Fibroblast of skin of right quadriceps (primary cell): ENCODE data around the gene SEC61A1.
A peak's percentile ranks its signal among the peaks of the same experiment; 100 is the strongest.

Experiments used
- DNase-seq: peaks from one replicate; pipeline ENCODE4 v3.0.0-alpha.2; 2013

The SEC61A1 gene

DNA sequence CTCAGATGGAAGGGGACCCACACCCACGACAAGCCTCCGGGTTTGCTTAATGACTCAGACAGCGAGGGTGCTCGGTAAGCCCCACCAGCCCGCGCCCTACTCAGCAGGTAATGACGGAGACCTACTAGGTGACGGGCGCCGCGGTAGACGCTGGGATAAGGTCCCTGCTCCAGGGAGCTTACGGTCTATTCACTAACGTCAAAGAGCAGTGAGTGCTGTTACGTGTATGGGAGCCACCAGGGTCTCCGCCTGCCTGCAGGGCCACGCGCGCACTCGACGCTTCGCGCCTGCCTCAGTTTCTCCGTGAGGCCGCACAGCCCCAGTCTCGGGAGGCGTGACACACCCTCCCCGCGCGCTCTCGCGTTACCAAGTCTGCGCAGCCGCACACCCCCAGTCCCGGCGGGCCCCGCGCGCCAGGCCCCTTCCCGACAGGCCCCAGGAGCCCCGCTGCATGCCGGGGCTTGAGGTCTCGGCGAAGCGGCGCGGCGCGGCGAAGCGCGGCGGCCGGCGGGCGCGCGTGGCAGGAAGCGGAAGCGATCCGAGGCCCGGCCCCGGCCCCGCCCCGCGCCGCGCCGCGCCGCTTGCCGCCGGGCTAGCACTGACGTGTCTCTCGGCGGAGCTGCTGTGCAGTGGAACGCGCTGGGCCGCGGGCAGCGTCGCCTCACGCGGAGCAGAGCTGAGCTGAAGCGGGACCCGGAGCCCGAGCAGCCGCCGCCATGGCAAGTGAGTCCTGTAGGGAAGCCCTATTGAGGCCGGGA, at the start of gene SEC61A1:
Gene SEC61A1, plus strand, starts transcription at position 601 of the 758 bp plus-strand sequence. Its CDS starts 116 bp downstream, at position 717.
- peak; percentile 96 for DNase-seq

- DNase-seq: no peak
Observed at GRCh38 chr3:128004661-128005060, 47.6 kb upstream of the SEC61A1 start.

- no peak for DNase-seq
Observed at GRCh38 chr3:128006061-128007032, 45.9 kb upstream of the SEC61A1 start.

GRCh38 chr3:128007033-128007424, 45.2 kb upstream of the SEC61A1 start:
- no peak for DNase-seq

GRCh38 chr3:128009952-128010846, 42.0 kb upstream of the SEC61A1 start:
- peak; percentile 64 for DNase-seq

GRCh38 chr3:128011140-128011539, 41.1 kb upstream of the SEC61A1 start:
- DNase-seq: peak; percentile 33

- no peak for DNase-seq
Observed at GRCh38 chr3:128012050-128012449, 40.2 kb upstream of the SEC61A1 start.

GRCh38 chr3:128014548-128014947, 37.7 kb upstream of the SEC61A1 start:
- DNase-seq: no peak

GRCh38 chr3:128016502-128016901, 35.7 kb upstream of the SEC61A1 start:
- DNase-seq: no peak

DNA sequence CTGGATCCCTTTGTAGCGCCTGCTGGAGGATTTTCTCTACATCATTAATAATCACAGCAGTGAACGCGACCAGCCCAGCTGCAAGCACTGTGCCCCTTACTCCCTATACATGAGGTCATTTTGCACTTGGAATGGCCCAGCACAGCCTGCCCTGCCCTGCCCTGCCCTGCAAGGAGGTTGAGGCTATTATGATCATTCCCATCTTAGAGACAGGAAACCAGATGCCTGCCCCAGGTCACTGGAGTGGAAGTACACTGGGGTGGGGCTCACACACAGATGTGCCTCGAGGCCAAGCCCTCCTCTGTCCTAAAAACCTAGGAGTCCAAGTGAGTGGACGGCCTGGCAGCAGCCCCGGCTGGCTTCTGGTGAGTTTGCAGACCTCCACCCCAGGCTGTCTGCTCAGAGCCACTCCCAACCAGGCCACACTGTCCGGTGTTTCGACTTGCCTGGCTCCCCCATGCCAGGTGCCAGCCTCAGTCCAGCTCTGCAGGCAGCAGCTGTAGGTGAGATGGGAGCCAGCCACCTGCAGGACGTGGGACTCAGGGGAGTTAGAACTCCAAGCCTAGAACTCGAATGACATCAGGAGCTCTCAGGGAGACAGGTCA, 30.4 kb upstream of the SEC61A1 start:
- no peak for DNase-seq

DNA sequence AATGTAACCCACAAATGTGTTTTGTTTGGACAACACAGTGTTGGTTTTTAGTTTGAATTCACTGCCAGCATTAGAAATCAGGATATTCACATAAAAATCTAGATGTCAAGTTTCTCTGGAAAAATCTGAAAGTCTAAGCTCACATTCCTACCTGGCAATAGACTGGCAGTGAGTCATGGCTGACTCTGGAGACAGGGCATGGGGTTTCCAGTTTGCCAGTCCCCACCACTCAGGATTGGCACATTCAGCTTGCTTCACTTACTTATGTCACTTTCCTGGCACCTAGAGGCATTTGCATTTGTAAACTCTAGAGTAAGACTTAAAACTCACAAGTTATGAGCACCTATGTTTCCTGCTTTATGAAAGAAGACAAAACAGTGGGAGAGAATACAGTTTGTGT, 19.1 kb upstream of the SEC61A1 start:
- no peak for DNase-seq

DNA sequence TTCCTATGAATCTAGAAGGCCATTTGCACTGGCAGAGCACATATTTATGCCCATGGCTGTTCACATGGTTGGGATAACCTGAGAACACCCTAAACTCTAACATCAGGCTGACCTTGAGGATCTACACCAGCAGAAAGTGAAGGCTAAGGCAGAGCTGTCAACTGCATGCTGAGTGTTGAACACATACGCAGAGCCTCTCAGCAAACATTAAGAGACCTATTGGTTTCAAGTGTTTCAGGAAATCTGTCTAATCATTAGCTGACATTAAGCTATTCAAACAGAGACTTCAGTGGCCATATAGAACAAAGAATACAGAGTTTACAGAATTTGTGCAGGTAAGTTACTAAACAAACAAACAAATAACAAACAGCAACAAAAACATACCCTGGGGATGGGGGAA, 16.1 kb upstream of the SEC61A1 start:
- no peak for DNase-seq

DNA sequence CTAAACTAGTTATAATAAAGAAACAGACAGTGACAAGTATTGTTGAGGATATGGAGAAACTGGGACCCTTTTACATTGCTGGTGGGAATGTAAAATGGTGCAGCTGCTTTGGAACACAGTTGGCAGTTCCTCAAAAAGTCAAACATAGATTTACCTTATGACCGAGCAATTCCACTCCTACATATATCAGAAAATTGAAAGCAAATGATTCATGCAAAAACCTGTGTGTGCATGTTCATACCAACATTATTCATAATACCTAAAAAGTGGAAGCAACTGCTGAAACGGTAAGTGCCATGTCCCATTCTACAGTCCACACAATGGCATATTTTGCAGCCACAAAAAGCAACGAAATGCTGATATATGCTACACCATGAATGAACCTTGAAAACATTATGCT, 12.2 kb upstream of the SEC61A1 start:
- DNase-seq: no peak

DNA sequence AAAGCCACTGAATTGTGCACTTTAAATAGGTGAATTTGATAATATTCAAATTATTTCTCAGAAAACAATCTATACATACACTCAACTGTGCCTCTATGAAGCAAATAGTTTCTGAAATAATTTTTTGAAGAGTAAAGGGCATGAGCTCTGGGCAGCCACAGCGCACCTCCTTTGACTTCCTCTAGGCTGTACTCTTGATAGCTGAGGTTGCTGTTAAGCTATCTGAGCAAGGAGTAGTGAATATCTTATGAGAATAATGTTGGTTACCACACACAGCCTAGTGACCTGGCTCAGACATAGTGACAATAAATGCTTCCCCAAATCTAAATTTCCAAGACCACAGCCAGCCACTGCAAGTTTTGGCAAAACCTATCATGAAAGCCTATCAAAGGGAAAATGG, 11.6 kb upstream of the SEC61A1 start:
- no peak for DNase-seq

- DNase-seq: no peak
Observed at GRCh38 chr3:128041344-128041743, 10.9 kb upstream of the SEC61A1 start.

DNA sequence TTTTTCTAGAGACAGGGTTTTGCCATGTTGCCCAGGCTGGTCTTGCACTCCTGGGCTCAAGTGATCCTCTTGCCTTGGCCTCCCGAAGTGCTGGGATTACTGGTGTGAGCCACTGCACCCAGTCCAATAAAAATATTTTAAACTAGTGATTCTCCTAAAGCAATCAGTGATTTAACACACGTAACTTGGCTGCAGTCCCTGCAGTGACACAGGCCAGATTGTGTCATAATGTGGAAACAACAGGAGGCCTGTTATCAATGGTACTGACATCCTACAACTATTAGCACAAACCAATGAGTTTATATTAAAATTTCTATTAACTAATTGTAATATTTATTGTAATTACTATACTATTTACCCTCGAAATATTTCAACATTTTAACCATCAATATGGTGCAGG, 1.6 kb upstream of the SEC61A1 start:
- DNase-seq: no peak

DNA sequence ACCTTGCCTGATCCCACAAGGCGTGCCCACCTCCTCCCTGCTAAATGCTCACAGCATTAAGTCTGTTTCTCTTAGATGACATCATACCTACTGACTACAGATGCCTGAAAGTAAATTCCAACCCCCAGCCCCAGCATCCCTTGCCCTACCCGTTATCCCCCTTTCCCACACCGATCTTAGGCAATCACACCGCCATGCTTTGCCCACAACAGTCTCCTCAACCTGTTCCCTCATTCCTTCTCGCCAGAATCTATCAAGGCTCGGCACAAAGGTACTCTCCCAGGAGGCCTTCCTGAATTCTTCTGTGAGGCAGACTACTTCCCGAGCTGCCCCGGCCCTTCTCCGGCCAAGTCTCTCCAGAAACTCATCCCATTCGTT, 789 bp upstream of the SEC61A1 start:
- DNase-seq: no peak

DNA sequence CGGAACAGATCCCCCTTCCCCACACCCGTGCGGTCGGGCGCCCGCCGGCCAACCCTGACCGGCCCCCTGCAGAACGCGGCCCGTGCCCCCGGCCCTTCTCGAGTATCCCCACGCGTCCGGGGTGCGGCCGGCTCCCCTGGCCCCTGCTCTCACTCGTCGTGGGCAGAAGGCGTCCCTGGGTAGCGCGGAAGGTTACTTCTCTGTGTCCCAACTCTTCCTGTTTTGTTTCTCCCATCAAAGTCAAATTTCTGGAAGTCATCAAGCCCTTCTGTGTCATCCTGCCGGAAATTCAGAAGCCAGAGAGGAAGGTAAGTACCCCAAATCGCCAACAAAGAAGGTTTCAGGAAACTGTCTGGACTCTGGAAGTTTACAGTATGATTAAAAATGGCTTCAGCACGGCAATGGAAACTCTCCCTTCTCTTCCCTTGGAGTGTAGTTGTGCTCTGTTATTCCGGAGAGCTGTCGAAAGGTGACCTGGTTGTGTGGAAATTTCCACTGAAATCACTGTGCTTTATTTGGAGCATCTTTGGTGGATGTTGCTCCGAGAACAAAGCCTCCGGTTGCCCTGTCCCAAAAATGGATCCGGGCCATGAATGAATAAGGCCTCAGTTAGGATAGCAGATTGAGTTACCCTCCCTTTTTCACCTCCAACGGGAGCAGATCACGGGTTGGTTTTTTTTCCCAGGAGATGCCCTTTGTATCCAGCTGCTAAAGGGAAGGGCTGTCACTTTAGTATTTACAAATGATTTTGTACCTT, 536 bp downstream of the SEC61A1 start:
- no peak for DNase-seq

GRCh38 chr3:128053614-128054013, 1.4 kb downstream of the SEC61A1 start:
- no peak for DNase-seq

DNA sequence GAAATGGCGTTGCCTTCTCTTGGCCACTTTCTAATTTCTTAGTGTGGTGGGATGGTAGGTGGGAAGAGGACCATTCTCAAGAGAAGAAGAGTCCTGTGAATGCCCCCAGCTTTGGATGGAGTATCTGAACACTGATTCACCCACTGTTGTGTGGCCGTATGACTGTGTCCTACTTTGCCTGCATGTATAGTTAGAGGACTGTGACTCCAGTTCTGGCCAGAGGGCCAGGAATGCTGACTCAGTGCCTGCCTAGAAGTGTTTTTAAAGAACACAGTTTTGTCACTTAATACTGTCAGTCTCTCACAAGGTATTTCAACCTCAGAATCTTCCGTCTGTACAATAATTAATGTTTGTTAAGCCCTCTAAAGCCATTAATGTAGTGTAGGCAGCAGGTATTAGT, 2.1 kb downstream of the SEC61A1 start:
- DNase-seq: peak; percentile 51

- DNase-seq: no peak
Observed at GRCh38 chr3:128056258-128056657, 4.0 kb downstream of the SEC61A1 start.
